Kidney (tissue), 14 donors: ENCODE data around the gene AGPAT4. TPM values are rescaled to one million over a fixed set of nuclear protein-coding genes. Genes with fewer than 3 reads are reported as not detected.

Experiments used
- DNase-seq, 5 donors: peaks; one replicate each; pipeline ENCODE4 v3.0.0-alpha.2; 2013 to 2020
- FAIRE-seq: peaks from 2 replicates; lab custom pipeline; 2012; peaks lifted over from hg19 to GRCh38; lab: Jason Lieb, UNC
- H3K27ac ChIP-seq, 2 donors: one replicate each; pipeline ENCODE4 v1.7.0; 2013; ENCODE audit warnings: low read depth in 2 of 2, low read length in 2 of 2, inconsistent platforms in 1 of 2
- H3K27me3 ChIP-seq: one replicate; pipeline ENCODE4 v1.7.1; 2013; ENCODE audit warnings: low read length, inconsistent platforms; ENCODE audit not compliant: control insufficient read depth, insufficient read depth
- H3K36me3 ChIP-seq, 3 donors: one replicate each; pipeline versions ENCODE4 v1.7.0 to v1.7.1; 2013; ENCODE audit warnings: low read length in 3 of 3, control low read depth in 1 of 3, inconsistent platforms in 1 of 3; ENCODE audit not compliant: insufficient read depth in 3 of 3, control insufficient read depth in 2 of 3
- H3K4me1 ChIP-seq, 3 donors: one replicate each; pipeline versions ENCODE4 v1.7.0 to v1.7.1; 2013; ENCODE audit warnings: low read length in 3 of 3, inconsistent platforms in 1 of 3, low read depth in 1 of 3; ENCODE audit not compliant: control insufficient read depth in 2 of 3, insufficient read depth in 2 of 3
- H3K4me3 ChIP-seq, 3 donors: one replicate each; pipeline versions ENCODE4 v1.7.0 to v1.8.1; 2013; ENCODE audit warnings: low read length in 3 of 3, control low read depth in 1 of 3, inconsistent platforms in 1 of 3
- H3K9ac ChIP-seq, 3 donors: one replicate each; pipeline versions ENCODE4 v1.7.0 to v1.7.1; 2013; ENCODE audit warnings: low read length in 3 of 3, control low read depth in 1 of 3, inconsistent platforms in 1 of 3
- H3K9me3 ChIP-seq, 3 donors: one replicate each; pipeline versions ENCODE4 v1.7.0 to v1.7.1; 2013; ENCODE audit warnings: low read length in 3 of 3, control low read depth in 1 of 3, inconsistent platforms in 1 of 3; ENCODE audit not compliant: control insufficient read depth in 2 of 3, insufficient read depth in 1 of 3
- intact Hi-C: fragments of 100-400 bp; cut with DNase I; formaldehyde crosslinking; loops from one replicate; pipeline ENCODE4 v1.11.1; 2022
- polyA plus RNA-seq: library from polyadenylated mRNA; stranded (reverse); fragments of 350-450 nt; fragmentation: Illumina TruSeq; extraction: RNeasy Lipid Tissue Mini Kit (QIAGEN cat#74804); gene quantifications from one replicate; pipeline ENCODE4 v1.2.3, GENCODE V29; 2014; ENCODE audit warnings: low read depth, low replicate concordance; ENCODE audit not compliant: insufficient read depth
- total RNA-seq: library from RNA; stranded (reverse); fragmentation: NEBNext Ultra II Directional; extraction: Animal tissue kit (Norgen Biotek cat#: 25700); gene quantifications from one replicate; pipeline ENCODE4 v1.2.1, GENCODE V29; 2021
- TF ChIP-seq, protein P1 (sequence below): IDR thresholded peaks from 3 replicates; pipeline ENCODE4 v1.5.1; 2012; ENCODE audit warnings: mild to moderate bottlenecking, moderate library complexity, borderline replicate concordance; ENCODE audit not compliant: insufficient read depth; ENCODE audit errors: extremely low read depth
- donor health status: control.
- donor health status: control.
- donor health status: control.
- donor health status: control.
- donor health status: control.
- donor health status: DM: yes; HTN: yes; CAD: no.
- donor health status: Normal renal cell carcinoma (clear cell type).

The AGPAT4 gene
- total and polyA plus RNA-seq, 2 donors from 2014 or later: 3.3 to 12.3 TPM

DNA sequence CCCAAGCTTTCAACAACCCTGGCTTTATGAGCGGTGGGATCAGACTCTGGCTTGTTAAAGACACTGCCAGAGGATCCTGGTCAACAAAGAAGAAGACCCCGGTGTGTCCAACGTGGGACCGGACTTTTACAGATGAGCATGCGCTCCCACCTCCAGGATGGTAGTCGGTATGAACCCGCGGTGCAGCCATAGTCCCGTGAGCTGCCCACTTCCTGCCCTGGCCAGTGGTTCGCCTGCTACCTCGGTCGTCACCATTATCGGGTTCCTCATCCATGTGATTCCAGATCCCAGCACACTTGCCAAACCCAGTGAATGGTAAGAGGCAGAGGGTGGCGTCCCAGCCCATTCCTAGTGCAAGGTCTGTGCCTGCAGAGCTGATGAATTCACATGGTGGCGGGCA is 112.7 kb downstream of the AGPAT4 start:
- H3K4me3 ChIP-seq: no peak overlapping the region
- no peaks in the 10 kb centered on the region for H3K4me1 ChIP-seq
- no peak overlapping the region for H3K9ac ChIP-seq
- FAIRE-seq (no peak), DNase-seq (no peak)
- TF ChIP-seq, protein P1, sequence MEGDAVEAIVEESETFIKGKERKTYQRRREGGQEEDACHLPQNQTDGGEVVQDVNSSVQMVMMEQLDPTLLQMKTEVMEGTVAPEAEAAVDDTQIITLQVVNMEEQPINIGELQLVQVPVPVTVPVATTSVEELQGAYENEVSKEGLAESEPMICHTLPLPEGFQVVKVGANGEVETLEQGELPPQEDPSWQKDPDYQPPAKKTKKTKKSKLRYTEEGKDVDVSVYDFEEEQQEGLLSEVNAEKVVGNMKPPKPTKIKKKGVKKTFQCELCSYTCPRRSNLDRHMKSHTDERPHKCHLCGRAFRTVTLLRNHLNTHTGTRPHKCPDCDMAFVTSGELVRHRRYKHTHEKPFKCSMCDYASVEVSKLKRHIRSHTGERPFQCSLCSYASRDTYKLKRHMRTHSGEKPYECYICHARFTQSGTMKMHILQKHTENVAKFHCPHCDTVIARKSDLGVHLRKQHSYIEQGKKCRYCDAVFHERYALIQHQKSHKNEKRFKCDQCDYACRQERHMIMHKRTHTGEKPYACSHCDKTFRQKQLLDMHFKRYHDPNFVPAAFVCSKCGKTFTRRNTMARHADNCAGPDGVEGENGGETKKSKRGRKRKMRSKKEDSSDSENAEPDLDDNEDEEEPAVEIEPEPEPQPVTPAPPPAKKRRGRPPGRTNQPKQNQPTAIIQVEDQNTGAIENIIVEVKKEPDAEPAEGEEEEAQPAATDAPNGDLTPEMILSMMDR: no peak
- intact Hi-C loops: no loop called here
- H3K36me3 ChIP-seq: no peaks in the 10 kb centered on the region
- no peaks in the 10 kb centered on the region for H3K27me3 ChIP-seq
- H3K9me3 ChIP-seq: no peaks in the 10 kb centered on the region
- H3K27ac ChIP-seq: no peak overlapping the region

- DNase-seq (no peak), FAIRE-seq (no peak)
- Histone ChIP-seq H3K36me3 (no peaks in the 10 kb centered on the region), H3K4me3 (no peak overlapping the region), H3K27me3 (no peaks in the 10 kb centered on the region), H3K4me1 (no peaks in the 10 kb centered on the region), H3K27ac (no peak overlapping the region), H3K9me3 (no peaks in the 10 kb centered on the region), H3K9ac (no peak overlapping the region)
- TF ChIP-seq, protein P1: no peak
- intact Hi-C loops: no loop called here
These were observed 119.0 kb downstream of the AGPAT4 start for GRCh38 chr6:161154796-161155335.

GRCh38 chr6:161153725-161154124 is 120.1 kb downstream of the AGPAT4 start:
- FAIRE-seq (no peak), DNase-seq (no peak)
- Histone ChIP-seq H3K4me1 (no peaks in the 10 kb centered on the region), H3K9ac (no peak overlapping the region), H3K4me3 (no peak overlapping the region), H3K27ac (no peak overlapping the region), H3K36me3 (no peaks in the 10 kb centered on the region), H3K27me3 (no peaks in the 10 kb centered on the region), H3K9me3 (no peaks in the 10 kb centered on the region)
- TF ChIP-seq, protein P1: no peak
- intact Hi-C loops: no loop called here
